GM23338 (cell line): ENCODE measurements around the gene MYOM1.

Source experiments
- EZH2 ChIP-seq: fragments of 200-600 bp; sonication (generic); IDR thresholded peaks from one replicate; pipeline ENCODE4 v1.8.0; 2017; ENCODE audit warnings: antibody characterized with exemption, mild to moderate bottlenecking, low read depth; ENCODE audit not compliant: unreplicated experiment
- EZH2phosphoT487 ChIP-seq: fragments of 200-600 bp; sonication (generic); IDR thresholded peaks from one replicate; pipeline ENCODE4 v1.8.1; 2018; ENCODE audit warnings: antibody characterized with exemption; ENCODE audit not compliant: unreplicated experiment
- JUNB ChIP-seq: IDR thresholded peaks from one replicate; pipeline ENCODE4 v1.6.1; 2016; ENCODE audit warnings: antibody characterized with exemption; ENCODE audit not compliant: unreplicated experiment
- NANOG ChIP-seq: IDR thresholded peaks from 2 replicates; pipeline ENCODE4 v1.6.1; 2016; ENCODE audit warnings: antibody characterized with exemption, borderline replicate concordance
- POLR2AphosphoS5 ChIP-seq: IDR thresholded peaks from 2 replicates; pipeline ENCODE4 v1.6.1; 2016; ENCODE audit warnings: antibody characterized with exemption, low read depth
- ZNF114 ChIP-seq: fragments of 250-450 bp; sonication (Bioruptor Pico); IDR thresholded peaks from 2 replicates; pipeline ENCODE4 v1.5.0; 2020; ENCODE audit warnings: mild to moderate bottlenecking, moderate library complexity
- TF ChIP-seq, protein P1 (sequence below), 2 experiments: fragments of 200-600 bp in 1 of 2; sonication (generic) in 1 of 2; conservative IDR thresholded peaks; 2 replicates each; pipeline versions ENCODE4 v1.5.1 to v1.6.1; 2016 to 2017; ENCODE audit warnings: antibody characterized with exemption in 2 of 2, low read depth in 2 of 2, mild to moderate bottlenecking in 2 of 2, moderate library complexity in 1 of 2
- TF ChIP-seq, protein P2 (sequence below): IDR thresholded peaks from one replicate; pipeline ENCODE4 v1.6.1; 2018; ENCODE audit warnings: antibody characterized with exemption; ENCODE audit not compliant: unreplicated experiment

DNA sequence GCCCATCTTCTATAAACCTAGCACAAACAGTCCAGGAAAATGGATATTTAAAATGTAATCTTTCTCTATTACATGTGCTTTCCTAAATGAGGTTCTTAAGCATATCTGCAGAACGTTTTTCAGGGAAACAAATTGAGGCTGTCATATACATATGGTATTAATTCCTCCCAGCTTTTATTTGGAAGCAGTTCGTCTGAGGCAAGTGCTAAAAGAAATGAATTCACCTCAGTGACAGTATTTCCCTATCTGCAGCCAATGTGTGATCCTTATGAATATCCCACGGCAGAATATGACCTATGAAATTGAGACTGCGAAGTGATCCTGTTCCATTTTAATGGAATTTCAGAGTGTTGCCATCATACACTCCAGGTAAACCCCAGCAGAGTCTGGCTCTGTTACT is 7.1 kb downstream of the MYOM1 start:
- TF ChIP-seq, protein P1, sequence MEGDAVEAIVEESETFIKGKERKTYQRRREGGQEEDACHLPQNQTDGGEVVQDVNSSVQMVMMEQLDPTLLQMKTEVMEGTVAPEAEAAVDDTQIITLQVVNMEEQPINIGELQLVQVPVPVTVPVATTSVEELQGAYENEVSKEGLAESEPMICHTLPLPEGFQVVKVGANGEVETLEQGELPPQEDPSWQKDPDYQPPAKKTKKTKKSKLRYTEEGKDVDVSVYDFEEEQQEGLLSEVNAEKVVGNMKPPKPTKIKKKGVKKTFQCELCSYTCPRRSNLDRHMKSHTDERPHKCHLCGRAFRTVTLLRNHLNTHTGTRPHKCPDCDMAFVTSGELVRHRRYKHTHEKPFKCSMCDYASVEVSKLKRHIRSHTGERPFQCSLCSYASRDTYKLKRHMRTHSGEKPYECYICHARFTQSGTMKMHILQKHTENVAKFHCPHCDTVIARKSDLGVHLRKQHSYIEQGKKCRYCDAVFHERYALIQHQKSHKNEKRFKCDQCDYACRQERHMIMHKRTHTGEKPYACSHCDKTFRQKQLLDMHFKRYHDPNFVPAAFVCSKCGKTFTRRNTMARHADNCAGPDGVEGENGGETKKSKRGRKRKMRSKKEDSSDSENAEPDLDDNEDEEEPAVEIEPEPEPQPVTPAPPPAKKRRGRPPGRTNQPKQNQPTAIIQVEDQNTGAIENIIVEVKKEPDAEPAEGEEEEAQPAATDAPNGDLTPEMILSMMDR (conservative IDR thresholded peaks at IDR 0.05; ENCODE audit: low read depth in 2 of 2), result no peak
- no peak for TF ChIP-seq EZH2
- no peak for TF ChIP-seq POLR2AphosphoS5
- TF ChIP-seq EZH2phosphoT487, result no peak
- TF ChIP-seq, protein P2, sequence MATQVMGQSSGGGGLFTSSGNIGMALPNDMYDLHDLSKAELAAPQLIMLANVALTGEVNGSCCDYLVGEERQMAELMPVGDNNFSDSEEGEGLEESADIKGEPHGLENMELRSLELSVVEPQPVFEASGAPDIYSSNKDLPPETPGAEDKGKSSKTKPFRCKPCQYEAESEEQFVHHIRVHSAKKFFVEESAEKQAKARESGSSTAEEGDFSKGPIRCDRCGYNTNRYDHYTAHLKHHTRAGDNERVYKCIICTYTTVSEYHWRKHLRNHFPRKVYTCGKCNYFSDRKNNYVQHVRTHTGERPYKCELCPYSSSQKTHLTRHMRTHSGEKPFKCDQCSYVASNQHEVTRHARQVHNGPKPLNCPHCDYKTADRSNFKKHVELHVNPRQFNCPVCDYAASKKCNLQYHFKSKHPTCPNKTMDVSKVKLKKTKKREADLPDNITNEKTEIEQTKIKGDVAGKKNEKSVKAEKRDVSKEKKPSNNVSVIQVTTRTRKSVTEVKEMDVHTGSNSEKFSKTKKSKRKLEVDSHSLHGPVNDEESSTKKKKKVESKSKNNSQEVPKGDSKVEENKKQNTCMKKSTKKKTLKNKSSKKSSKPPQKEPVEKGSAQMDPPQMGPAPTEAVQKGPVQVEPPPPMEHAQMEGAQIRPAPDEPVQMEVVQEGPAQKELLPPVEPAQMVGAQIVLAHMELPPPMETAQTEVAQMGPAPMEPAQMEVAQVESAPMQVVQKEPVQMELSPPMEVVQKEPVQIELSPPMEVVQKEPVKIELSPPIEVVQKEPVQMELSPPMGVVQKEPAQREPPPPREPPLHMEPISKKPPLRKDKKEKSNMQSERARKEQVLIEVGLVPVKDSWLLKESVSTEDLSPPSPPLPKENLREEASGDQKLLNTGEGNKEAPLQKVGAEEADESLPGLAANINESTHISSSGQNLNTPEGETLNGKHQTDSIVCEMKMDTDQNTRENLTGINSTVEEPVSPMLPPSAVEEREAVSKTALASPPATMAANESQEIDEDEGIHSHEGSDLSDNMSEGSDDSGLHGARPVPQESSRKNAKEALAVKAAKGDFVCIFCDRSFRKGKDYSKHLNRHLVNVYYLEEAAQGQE, result no peak
- TF ChIP-seq NANOG, result no peak
- no peak for TF ChIP-seq JUNB
- TF ChIP-seq ZNF114 (CRISPR knock-in tag), result no peak
